HG03575 (cell line): Measurements from ENCODE around the gene PUS1.
"Not testable (repeated sequence)": the region's sequence is repeated elsewhere in the genome, so short reads cannot be mapped to it uniquely, and the experiment has no call there.

Experiments used
- ATAC-seq: cut with Tn5 transposase; IDR thresholded peaks from one replicate; pipeline ENCODE4 v1.9.1; 2021; ENCODE audit not compliant: unreplicated experiment, insufficient number of reproducible peaks, low FRiP score; ENCODE audit errors: extremely low read depth

Gene PUS1

DNA sequence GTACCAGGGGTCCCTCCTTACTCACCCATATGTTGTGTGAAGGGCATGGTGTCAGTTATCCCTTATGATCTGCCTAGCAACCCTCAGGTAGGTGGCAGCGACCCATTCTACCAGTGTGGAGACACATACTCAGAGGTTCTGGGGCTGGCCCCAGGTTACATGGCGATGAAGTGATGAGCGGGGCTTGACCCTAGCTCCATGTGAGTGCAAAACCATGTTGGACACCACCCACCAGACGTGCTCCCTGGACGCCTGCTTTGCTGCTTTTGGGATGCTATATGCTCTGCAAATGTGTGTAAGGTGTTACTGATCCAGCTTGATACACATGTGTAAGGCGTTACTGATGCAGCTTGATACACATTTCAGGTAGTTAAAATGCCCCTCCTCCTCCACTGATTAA is 54.0 kb downstream of the PUS1 start:
- no peak for ATAC-seq

DNA sequence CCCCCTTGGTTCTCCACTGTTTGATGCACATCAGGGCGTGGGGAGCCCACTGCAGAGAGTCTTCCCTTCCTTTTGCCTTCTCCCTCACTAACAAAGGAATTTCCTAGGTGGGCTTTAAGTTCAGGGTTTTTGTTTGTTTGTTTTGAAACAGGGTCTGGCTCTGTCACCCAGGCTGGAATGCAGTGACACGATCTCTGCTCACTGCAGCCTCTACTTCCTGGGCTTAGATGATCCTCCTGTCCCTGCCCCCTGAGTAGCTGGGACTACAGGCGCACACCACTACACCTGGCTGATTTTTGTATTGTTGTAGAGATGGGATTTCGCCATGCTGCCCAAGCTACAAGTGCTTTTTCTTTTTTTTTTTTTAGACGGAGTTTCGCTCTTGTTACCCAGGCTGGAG is 54.5 kb downstream of the PUS1 start:
- no peak for ATAC-seq

- no peak for ATAC-seq
Observed at GRCh38 chr12:131984334-131984733, 55.3 kb downstream of the PUS1 start.

DNA sequence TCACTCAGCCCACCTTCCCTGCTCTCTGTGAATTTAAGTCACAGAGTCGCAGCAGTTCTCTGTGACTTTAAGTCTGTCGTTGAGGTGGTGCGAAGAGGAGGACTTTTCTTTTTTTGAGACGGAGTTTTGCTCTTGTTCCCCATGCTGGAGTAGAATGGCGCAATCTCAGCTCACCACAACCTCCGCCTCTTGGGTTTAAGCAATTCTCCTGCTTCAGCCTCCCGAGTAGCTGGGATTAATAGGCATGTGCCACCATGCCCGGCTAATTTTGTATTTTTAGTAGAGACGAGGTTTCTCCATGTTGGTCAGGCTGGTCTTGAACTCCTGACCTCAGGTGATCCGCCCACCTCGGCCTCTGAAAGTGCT is 56.4 kb downstream of the PUS1 start:
- not testable (repeated sequence) for ATAC-seq

- ATAC-seq = no peak
Observed at GRCh38 chr12:131986361-131986760, 57.3 kb downstream of the PUS1 start.

DNA sequence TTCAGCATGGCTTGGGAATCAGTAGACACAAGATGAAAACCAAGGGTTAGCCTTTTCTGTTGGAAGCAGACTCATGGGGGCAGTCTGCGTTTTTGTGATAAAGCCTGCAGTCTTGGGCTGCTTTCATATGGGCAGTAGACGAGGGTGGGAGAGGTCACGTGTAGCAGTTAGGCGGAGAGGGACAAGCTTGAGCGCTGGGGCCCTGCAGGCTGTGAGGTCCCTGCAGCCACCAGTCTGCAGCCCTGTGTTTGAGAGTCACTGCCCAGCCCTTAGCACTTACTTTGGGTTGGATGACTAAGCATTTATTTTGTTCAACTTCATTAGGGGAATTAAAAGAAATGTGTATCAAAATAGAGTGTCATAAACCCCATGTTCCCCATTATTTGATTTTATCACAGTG is 57.8 kb downstream of the PUS1 start:
- no peak for ATAC-seq

GRCh38 chr12:131987552-131987951 is 58.5 kb downstream of the PUS1 start:
- no peak for ATAC-seq

- ATAC-seq = no peak
Observed at GRCh38 chr12:131988054-131988796, 59.1 kb downstream of the PUS1 start.

- ATAC-seq = no peak
Observed at GRCh38 chr12:131989021-131989420, 59.9 kb downstream of the PUS1 start.

GRCh38 chr12:131990066-131990979 is 61.2 kb downstream of the PUS1 start:
- ATAC-seq = no peak

- no peak for ATAC-seq
Observed at GRCh38 chr12:131990980-131991305, 61.9 kb downstream of the PUS1 start.

GRCh38 chr12:131991816-131992430 is 62.8 kb downstream of the PUS1 start:
- ATAC-seq = no peak

DNA sequence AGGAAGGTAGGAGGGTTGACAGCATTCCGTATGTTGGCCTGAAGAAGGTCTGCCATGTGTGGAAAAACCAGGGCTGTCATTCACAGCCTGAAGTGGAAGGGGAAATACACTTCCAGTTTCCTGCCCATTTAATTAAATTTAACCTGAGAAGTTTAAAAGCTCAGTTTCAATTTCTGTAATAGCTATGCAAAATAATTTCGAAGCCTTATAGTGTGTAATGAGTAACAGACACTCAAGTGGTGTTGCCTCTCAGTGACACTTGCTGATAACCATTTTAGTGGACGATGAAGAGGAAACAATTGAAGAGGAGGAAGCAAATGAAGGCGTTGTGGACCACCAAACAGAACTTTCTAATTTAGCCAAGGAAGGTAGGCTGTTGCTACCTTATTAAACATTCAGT is 65.5 kb downstream of the PUS1 start:
- no peak for ATAC-seq
